ENCODE results near the gene MINDY2. TPM values are rescaled to one million over a fixed set of nuclear protein-coding genes. Genes with fewer than 3 reads are reported as not detected.
A peak's percentile ranks its signal among the peaks of the same experiment; 100 is the strongest.

Gene MINDY2
- total RNA-seq, 1 experiment from 2014 or later = 4.7 TPM

GRCh38 chr15:58749532-58750337 is 21.4 kb upstream of the MINDY2 start, which contains the start of gene ADAM10:
Gene ADAM10 (minus strand): TSS chr15:58749707. CDS start chr15:58749534, 173 bp downstream.
- Histone ChIP-seq H2AFZ (ENCODE audit: low read length) (peak within 1 kb of the TSS; percentile 87), H3K9me2 (replicated peaks; ENCODE audit: low read length) (no peaks in the 10 kb centered on the region), H3K9ac (ENCODE audit: low read length) (peak within 1 kb of the TSS; percentile 83), H3K9me3 (ENCODE audit: low read length) (no peaks in the 10 kb centered on the region), H3K4me1 (ENCODE audit: insufficient read depth, low read length) (0 out of 2 replicates have a peak, but pooled peaks cover 3% of the 10 kb centered on the region), H3K27me3 (ENCODE audit: low read length) (no peaks in the 10 kb centered on the region), H3K36me3 (ENCODE audit: low read depth, low read length) (no peaks in the 10 kb centered on the region), H4K20me1 (ENCODE audit: low read length) (peaks cover 14% of the 10 kb centered on the region), H3F3A (ENCODE audit: low read length, unreplicated experiment) (no peaks in the 10 kb centered on the region), H3K4me2 (ENCODE audit: low read length) (peak within 1 kb of the TSS; percentile 95), H3K27ac (ENCODE audit: low read length) (peak within 1 kb of the TSS; percentile 74), H3K79me2 (ENCODE audit: low read length) (peaks cover 44% of the 10 kb centered on the region), H3K4me3 (ENCODE audit: low read length) (peak within 1 kb of the TSS; percentile 80)
- ATAC-seq (peak; percentile 93), DNase-seq (peak; percentile 98)
- ChIA-PET POLR2A (ENCODE audit: unreplicated experiment) (interaction anchor here (0.6 to 2.3 kb wide), 4 partner anchors 21 to 229 kb away, joined by 3 to 23 read pairs (median 9); partner anchors contain the start of gene MINDY2), CTCF (interaction anchor here (0.5 to 1.3 kb wide), 6 partner anchors 21 to 1248 kb away, joined by 3 to 5 read pairs (median 3); no protein-coding TSS in a partner anchor)
- TF ChIP-seq EZH2phosphoT487 (IDR thresholded peaks at IDR 0.05; ENCODE audit: borderline replicate concordance, low read length) (no peak), EZH2 (IDR thresholded peaks at IDR 0.05; ENCODE audit: low read length, unreplicated experiment) (no peak)
- TF ChIP-seq, protein P1, sequence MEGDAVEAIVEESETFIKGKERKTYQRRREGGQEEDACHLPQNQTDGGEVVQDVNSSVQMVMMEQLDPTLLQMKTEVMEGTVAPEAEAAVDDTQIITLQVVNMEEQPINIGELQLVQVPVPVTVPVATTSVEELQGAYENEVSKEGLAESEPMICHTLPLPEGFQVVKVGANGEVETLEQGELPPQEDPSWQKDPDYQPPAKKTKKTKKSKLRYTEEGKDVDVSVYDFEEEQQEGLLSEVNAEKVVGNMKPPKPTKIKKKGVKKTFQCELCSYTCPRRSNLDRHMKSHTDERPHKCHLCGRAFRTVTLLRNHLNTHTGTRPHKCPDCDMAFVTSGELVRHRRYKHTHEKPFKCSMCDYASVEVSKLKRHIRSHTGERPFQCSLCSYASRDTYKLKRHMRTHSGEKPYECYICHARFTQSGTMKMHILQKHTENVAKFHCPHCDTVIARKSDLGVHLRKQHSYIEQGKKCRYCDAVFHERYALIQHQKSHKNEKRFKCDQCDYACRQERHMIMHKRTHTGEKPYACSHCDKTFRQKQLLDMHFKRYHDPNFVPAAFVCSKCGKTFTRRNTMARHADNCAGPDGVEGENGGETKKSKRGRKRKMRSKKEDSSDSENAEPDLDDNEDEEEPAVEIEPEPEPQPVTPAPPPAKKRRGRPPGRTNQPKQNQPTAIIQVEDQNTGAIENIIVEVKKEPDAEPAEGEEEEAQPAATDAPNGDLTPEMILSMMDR (conservative IDR thresholded peaks at IDR 0.05; ENCODE audit: low read depth, low read length) = no peak
- no TSS peak for BruUV-seq (replicated peaks)
- intact Hi-C loops (cut with micrococcal nuclease) = loop anchor here (1.0 to 10.0 kb wide), 4 partner anchors 22 to 477 kb away; partner anchors contain the start of gene MINDY2

DNA sequence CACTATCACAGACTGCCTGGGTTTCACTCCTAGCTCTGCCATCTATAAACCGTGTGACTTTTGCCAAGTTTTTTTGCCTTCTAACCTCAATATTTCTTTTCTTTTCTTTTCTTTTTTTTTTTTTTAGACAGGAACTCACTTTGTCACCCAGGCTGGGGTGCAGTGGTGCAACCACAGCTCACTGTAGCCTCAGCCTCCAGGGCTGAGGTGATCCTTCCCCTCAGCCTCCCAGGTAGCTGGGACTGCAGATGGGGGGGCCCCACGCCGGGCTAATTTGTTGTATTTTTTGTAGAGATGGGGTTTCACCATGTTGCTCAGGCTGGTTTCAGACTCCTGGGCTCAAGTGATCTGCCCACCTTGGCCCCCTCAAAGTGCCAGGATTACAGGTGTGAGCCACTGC is 18.4 kb upstream of the MINDY2 start:
- no TSS peak for BruUV-seq (replicated peaks)
- CTCF ChIA-PET = no interaction called here
- TF ChIP-seq, protein P1 (conservative IDR thresholded peaks at IDR 0.05; ENCODE audit: low read depth, low read length) = no peak
- TF ChIP-seq EZH2phosphoT487 (IDR thresholded peaks at IDR 0.05; ENCODE audit: borderline replicate concordance, low read length) = no peak
- no peak for TF ChIP-seq EZH2 (IDR thresholded peaks at IDR 0.05; ENCODE audit: low read length, unreplicated experiment)

DNA sequence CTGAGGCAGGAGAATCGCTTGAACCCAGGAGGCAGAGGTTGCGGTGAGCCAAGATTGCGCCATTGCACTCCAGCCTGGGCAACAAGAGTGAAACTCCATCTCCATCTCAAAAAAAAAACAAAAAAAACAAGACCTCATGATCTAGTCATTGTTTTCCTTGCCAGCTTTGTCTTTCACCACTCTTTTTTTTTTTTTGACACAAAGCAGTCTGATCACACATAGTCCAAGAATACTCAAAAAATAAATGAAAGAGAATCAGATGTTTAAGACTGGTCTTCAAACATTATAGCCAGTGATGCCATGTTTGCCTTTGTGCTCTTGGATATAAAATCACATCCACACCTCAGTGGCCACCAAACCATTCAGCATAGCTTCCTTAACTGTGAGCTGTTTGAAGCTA is 15.8 kb upstream of the MINDY2 start:
- Histone ChIP-seq H3K79me2 (ENCODE audit: low read length) (no peaks in the 10 kb centered on the region), H3K9ac (ENCODE audit: low read length) (no peak overlapping the region), H3K4me1 (ENCODE audit: insufficient read depth, low read length) (no peaks in the 10 kb centered on the region), H3F3A (ENCODE audit: low read length, unreplicated experiment) (no peaks in the 10 kb centered on the region), H3K27ac (ENCODE audit: low read length) (no peak overlapping the region), H4K20me1 (ENCODE audit: low read length) (no peaks in the 10 kb centered on the region), H3K27me3 (ENCODE audit: low read length) (no peaks in the 10 kb centered on the region), H2AFZ (ENCODE audit: low read length) (no peak overlapping the region), H3K36me3 (ENCODE audit: low read depth, low read length) (no peaks in the 10 kb centered on the region), H3K4me3 (ENCODE audit: low read length) (no peak overlapping the region), H3K9me2 (replicated peaks; ENCODE audit: low read length) (no peaks in the 10 kb centered on the region), H3K9me3 (ENCODE audit: low read length) (no peaks in the 10 kb centered on the region), H3K4me2 (ENCODE audit: low read length) (no peak overlapping the region)
- no peak for DNase-seq
- ChIA-PET CTCF (no interaction called here), POLR2A (ENCODE audit: unreplicated experiment) (no interaction called here)
- BruUV-seq (replicated peaks) = no TSS peak
- intact Hi-C loops (cut with micrococcal nuclease) = no loop called here
- no peak for ATAC-seq
- TF ChIP-seq EZH2 (IDR thresholded peaks at IDR 0.05; ENCODE audit: low read length, unreplicated experiment) (no peak), EZH2phosphoT487 (IDR thresholded peaks at IDR 0.05; ENCODE audit: borderline replicate concordance, low read length) (no peak)
- TF ChIP-seq, protein P1 (conservative IDR thresholded peaks at IDR 0.05; ENCODE audit: low read depth, low read length) = no peak

More for the DNA sequence above, 18.4 kb upstream of the MINDY2 start:
- no peak overlapping the region for H3K9ac ChIP-seq (ENCODE audit: low read length)
- no peak overlapping the region for H2AFZ ChIP-seq (ENCODE audit: low read length)
- POLR2A ChIA-PET (ENCODE audit: unreplicated experiment) = no interaction called here
- no peaks in the 10 kb centered on the region for H3F3A ChIP-seq (ENCODE audit: low read length, unreplicated experiment)
- intact Hi-C loops (cut with micrococcal nuclease) = no loop called here
- no peak overlapping the region for H3K4me3 ChIP-seq (ENCODE audit: low read length)
- H3K4me1 ChIP-seq (ENCODE audit: insufficient read depth, low read length) = no peaks in the 10 kb centered on the region
- no peaks in the 10 kb centered on the region for H3K9me3 ChIP-seq (ENCODE audit: low read length)
- no peak overlapping the region for H3K27ac ChIP-seq (ENCODE audit: low read length)
- H3K79me2 ChIP-seq (ENCODE audit: low read length) = peaks cover 14% of the 10 kb centered on the region
- H3K4me2 ChIP-seq (ENCODE audit: low read length) = no peak overlapping the region
- no peak for DNase-seq
- peaks cover 7% of the 10 kb centered on the region for H4K20me1 ChIP-seq (ENCODE audit: low read length)
- ATAC-seq = no peak
- no peaks in the 10 kb centered on the region for H3K9me2 ChIP-seq (replicated peaks; ENCODE audit: low read length)
- no peaks in the 10 kb centered on the region for H3K36me3 ChIP-seq (ENCODE audit: low read depth, low read length)
- H3K27me3 ChIP-seq (ENCODE audit: low read length) = no peaks in the 10 kb centered on the region
